HL-60 (cell line): Measurements from ENCODE around the gene NBPF1.
"Not testable (repeated sequence)": the region's sequence is repeated elsewhere in the genome, so short reads cannot be mapped to it uniquely, and the experiment has no call there.

Experiments
- DNase-seq, 2 experiments: peaks; one replicate each; pipeline ENCODE4 v3.0.0-alpha.2; 2010 to 2020; ENCODE audit warnings: low read depth in 1 of 2, low spot score in 1 of 2
- H3K27ac ChIP-seq: fragments of 250-450 bp; sonication (Bioruptor Pico); replicated peaks from 2 replicates; pipeline ENCODE4 v1.5.1; 2020; ENCODE audit warnings: mild to moderate bottlenecking, moderate library complexity
- H3K27me3 ChIP-seq: fragments of 250-450 bp; sonication (Bioruptor Pico); 2 replicates; pipeline ENCODE4 v1.5.1; 2021; ENCODE audit warnings: mild to moderate bottlenecking, moderate library complexity; ENCODE audit not compliant: insufficient read depth, poor library complexity, severe bottlenecking
- H3K4me3 ChIP-seq: replicated peaks from 2 replicates; pipeline ENCODE4 v1.5.1; 2011; ENCODE audit warnings: mild to moderate bottlenecking, control low read depth, low read length; ENCODE audit not compliant: insufficient read depth
- GABPA ChIP-seq: IDR thresholded peaks from 2 replicates; pipeline ENCODE4 v1.6.1; 2012; ENCODE audit warnings: low read depth
- POLR2AphosphoS5 ChIP-seq: IDR thresholded peaks from 2 replicates; pipeline ENCODE4 v1.6.1; 2012; ENCODE audit warnings: low read depth
- SPI1 ChIP-seq: IDR thresholded peaks from 2 replicates; pipeline ENCODE4 v1.6.1; 2012; ENCODE audit warnings: low read depth, mild to moderate bottlenecking, borderline replicate concordance
- TF ChIP-seq, protein P1 (sequence below): IDR thresholded peaks from one replicate; pipeline ENCODE4 v1.5.1; 2011; ENCODE audit warnings: low read length, control low read depth, inconsistent platforms; ENCODE audit not compliant: insufficient read depth
- TF ChIP-seq, protein P2 (sequence below): IDR thresholded peaks from 2 replicates; pipeline ENCODE4 v1.6.1; 2012; ENCODE audit warnings: low read depth; ENCODE audit not compliant: insufficient replicate concordance

The NBPF1 gene

DNA sequence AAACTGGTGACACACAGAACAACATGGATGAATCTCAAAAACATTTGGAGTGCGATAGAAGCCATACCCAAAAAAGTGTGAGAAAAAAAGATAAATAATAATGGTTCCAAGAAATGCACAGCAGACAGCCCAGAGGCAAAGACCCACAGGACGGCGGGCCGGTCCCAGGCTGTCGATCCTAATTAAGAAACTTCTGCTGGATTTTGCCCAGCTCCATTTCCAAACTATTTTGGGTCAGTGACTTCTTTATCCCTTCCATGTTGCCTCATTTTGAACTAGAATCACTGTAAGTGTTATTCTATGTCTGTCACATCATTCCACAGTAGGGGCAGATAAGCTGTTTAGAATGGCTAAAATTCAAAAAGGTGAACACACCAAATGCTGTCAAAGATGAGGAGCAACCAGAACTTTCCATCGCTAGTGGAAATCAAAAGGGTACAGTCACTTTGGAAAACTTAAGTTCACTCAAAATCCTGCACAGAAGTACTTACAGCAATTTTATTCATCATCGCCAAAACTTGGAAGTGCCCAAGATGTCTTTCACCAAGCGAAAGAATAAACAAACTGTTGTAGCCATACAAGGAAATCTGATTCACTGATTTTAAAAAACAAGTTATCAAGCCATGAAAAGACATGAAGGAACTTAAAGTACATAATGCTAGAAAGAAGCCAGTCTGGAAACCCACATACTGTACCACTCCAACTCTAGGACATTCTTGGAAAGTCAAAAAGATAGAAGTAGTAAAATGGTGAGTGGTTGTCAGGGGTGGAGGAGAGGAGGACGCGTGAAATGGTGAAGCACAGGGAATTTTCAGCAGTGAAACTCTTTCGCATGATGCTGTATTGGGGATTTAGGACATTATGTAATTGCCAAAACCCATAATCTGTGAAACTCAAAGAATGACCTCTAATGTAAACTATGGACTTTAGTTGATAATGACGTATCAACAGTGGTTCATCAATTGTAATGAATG, 7.5 kb downstream of the NBPF1 start:
- DNase-seq: no peak
- Histone ChIP-seq H3K4me3 (no peak overlapping the region), H3K27me3 (peaks cover 2% of the 10 kb centered on the region), H3K27ac (no peak overlapping the region)
- no peak for TF ChIP-seq POLR2AphosphoS5
- TF ChIP-seq GABPA: no peak
- TF ChIP-seq, protein P1, sequence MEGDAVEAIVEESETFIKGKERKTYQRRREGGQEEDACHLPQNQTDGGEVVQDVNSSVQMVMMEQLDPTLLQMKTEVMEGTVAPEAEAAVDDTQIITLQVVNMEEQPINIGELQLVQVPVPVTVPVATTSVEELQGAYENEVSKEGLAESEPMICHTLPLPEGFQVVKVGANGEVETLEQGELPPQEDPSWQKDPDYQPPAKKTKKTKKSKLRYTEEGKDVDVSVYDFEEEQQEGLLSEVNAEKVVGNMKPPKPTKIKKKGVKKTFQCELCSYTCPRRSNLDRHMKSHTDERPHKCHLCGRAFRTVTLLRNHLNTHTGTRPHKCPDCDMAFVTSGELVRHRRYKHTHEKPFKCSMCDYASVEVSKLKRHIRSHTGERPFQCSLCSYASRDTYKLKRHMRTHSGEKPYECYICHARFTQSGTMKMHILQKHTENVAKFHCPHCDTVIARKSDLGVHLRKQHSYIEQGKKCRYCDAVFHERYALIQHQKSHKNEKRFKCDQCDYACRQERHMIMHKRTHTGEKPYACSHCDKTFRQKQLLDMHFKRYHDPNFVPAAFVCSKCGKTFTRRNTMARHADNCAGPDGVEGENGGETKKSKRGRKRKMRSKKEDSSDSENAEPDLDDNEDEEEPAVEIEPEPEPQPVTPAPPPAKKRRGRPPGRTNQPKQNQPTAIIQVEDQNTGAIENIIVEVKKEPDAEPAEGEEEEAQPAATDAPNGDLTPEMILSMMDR: no peak
- TF ChIP-seq SPI1: no peak
- TF ChIP-seq, protein P2, sequence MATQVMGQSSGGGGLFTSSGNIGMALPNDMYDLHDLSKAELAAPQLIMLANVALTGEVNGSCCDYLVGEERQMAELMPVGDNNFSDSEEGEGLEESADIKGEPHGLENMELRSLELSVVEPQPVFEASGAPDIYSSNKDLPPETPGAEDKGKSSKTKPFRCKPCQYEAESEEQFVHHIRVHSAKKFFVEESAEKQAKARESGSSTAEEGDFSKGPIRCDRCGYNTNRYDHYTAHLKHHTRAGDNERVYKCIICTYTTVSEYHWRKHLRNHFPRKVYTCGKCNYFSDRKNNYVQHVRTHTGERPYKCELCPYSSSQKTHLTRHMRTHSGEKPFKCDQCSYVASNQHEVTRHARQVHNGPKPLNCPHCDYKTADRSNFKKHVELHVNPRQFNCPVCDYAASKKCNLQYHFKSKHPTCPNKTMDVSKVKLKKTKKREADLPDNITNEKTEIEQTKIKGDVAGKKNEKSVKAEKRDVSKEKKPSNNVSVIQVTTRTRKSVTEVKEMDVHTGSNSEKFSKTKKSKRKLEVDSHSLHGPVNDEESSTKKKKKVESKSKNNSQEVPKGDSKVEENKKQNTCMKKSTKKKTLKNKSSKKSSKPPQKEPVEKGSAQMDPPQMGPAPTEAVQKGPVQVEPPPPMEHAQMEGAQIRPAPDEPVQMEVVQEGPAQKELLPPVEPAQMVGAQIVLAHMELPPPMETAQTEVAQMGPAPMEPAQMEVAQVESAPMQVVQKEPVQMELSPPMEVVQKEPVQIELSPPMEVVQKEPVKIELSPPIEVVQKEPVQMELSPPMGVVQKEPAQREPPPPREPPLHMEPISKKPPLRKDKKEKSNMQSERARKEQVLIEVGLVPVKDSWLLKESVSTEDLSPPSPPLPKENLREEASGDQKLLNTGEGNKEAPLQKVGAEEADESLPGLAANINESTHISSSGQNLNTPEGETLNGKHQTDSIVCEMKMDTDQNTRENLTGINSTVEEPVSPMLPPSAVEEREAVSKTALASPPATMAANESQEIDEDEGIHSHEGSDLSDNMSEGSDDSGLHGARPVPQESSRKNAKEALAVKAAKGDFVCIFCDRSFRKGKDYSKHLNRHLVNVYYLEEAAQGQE: no peak

DNA sequence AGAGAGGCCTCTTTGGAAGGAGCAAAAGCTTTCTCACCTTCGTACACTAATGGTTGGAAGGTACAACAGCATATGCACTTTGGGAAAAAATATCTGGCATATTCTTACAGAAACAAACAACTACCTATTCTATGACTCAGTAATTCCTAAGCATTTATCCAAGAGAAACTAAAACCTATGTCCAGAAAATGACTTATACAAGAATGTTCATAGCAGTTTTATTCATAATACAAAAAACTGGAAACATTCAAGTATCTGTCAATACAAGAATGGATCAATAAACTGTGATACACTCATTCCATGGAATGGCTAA, 8.2 kb downstream of the NBPF1 start:
- H3K4me3 ChIP-seq: no peak overlapping the region
- TF ChIP-seq, protein P1: no peak
- TF ChIP-seq POLR2AphosphoS5: no peak
- no peak overlapping the region for H3K27ac ChIP-seq
- peaks cover 2% of the 10 kb centered on the region for H3K27me3 ChIP-seq
- DNase-seq: no peak

DNA sequence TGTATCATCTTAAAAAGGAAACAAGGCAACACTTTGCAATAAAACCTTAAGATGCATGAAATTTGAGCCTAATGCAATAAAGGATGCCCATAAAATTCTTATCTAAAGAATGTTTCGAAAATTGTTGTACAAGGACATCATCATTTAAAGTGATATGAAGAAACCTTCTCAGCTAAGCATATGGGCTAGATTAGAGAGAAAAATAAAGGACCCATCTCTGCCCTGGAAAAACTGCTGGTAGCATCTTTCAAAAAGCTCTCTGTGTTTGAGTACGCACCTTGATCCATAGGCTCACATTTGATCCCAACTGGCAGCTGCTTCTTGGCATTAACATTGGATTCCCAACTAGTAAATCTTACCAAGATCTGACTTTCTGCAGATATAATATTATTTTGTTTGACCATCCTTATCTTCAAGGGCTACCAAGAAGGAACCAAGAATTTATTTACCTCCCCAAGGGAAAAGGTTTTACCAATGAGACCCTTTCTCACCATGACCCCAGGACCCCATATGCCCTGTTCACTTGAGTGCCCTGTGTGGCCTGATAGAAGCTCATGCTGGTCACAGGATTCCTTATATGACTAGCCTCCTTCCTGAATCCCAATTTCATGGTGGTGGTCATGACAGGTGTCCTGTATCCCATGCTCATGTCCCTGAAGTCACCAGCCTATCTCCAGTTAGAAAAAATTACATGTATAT, 8.7 kb downstream of the NBPF1 start:
- H3K4me3 ChIP-seq, H3K27ac ChIP-seq: not testable (repeated sequence)

DNA sequence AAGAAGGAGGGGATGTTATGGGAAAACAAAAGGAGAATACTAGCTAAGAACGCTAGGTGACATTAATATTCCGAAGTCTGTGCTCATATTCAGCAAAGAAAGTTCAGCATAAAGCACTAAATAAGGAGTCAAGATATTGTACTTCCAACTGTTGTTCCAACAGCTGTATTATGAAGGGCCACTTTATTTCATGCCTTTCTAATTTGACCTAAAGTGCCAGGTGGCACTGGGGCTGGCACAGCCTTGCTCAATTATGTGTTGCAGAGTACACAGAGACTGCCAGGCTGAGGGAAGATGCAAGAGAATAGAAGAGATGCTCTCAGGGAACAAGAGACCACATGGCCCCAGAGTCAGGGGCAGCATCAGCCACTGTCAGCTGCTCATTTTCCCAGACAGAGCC, 9.7 kb downstream of the NBPF1 start:
- H3K27me3 ChIP-seq, H3K4me3 ChIP-seq, H3K27ac ChIP-seq, DNase-seq: not testable (repeated sequence)

More for the DNA sequence above, 8.7 kb downstream of the NBPF1 start:
- H3K27me3 ChIP-seq, DNase-seq: not testable (repeated sequence)

DNA sequence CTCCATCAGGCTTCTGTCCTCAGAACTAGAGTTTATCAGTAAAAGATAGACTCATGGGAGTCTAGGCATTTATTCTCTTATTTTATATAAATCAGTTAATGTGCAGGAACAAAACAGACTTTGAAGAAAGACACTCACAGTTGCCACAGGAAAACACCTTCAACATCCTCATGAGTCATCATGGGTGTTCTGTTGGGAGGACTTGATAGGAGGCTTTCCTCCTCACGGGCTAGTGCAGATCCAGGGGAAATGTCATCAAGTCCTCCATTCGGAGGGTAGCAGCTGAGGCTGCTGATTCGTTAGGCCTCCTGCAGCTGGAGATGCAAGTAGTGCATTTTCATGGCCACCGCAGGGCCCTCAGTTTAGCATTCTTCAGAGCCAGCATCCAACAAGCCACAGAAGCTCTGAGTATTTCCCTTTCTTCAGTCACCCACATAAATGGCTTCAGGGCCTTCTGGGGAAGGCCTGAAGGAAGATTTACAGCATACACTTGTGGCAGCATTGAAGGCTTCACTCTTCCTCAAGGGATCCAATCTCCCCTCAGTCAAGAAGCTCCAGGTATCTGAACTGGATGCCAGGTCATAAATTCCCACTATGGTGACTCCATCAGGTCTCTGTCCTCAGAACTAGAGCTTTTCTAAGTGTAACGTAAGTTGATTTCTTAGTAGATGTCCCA, 10.9 kb downstream of the NBPF1 start:
- H3K4me3 ChIP-seq, DNase-seq, H3K27ac ChIP-seq, H3K27me3 ChIP-seq: not testable (repeated sequence)

DNA sequence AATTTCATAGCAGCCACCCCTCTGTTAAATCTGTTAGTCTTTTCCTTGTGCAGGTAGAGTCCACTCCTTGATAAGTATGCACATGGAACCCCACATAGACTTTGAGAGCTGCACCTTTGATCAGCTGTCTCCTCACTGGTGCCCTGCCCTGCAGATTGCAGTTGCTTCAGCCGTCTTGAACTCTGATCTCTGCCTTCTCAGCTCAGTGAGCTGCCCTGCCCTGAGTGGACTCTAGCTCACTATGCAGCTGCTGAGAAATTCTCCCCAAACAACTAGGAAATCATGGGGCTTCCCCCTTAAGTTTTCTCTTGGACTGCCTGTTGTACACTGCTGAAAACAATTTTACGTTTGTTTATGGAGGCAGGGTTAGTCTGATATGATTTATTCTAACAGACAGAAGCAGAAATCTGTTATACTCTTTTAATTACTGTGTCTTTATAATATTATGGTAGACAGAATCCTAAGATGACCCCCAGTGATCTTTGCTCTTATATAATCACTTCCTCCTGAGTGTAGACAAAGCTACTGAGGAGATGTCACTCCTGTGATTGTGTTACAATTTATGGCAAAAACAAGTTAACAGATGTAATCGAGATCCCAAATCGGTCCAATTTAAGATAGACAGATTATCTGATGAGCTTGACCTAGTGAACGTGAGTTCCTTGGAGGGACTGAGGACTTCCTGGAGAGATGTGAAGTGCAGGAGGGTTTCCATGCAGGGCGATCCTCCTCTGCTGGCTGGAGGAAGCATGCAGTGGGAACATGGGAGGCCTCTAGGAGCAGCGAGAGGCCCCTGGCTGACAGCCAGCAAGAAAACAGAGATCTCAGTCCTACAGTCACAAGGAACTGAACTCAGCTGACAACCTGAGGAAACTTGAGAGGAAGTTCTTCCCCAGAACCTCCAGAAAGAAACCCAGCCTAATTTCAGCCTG, 12.2 kb downstream of the NBPF1 start:
- H3K27ac ChIP-seq, DNase-seq, H3K27me3 ChIP-seq, H3K4me3 ChIP-seq: not testable (repeated sequence)

DNA sequence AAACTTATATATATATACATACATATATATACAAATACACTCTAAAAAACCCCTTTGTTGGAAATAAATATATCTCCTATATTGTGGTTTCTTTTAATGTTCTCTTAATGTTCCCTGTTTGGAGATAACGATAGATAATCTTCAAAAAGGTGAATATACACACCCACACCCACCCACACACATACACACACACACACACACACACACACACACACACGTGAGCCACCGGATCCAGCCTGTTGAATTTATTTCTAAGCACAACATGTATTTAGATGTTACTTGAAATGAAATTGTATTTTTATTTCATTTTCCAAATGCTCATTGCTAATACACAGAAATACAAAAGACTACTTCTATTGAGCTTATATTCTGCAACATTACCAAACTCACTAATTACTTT, 14.0 kb downstream of the NBPF1 start:
- DNase-seq, H3K4me3 ChIP-seq, H3K27ac ChIP-seq, H3K27me3 ChIP-seq: not testable (repeated sequence)

DNA sequence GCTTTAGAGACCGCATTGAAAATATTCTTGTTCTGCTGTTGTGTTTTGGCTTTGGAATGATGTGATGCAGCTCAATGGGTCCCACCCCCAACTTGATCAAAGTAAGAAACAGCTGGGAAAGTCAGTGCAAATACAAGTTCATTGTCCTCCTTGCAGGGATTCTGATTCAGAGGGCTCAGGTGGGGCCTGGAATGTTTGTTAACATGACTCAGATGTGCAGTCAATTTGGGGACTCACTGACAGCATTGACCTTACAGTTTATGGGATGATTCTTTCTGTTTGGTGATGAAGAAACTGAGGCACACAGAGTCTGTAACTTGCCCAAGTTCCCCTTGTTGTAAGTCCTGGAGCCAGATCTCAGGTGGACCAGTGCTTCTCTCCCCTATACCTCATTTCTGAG, 18.1 kb downstream of the NBPF1 start:
- DNase-seq, H3K27ac ChIP-seq, H3K4me3 ChIP-seq, H3K27me3 ChIP-seq: not testable (repeated sequence)

DNA sequence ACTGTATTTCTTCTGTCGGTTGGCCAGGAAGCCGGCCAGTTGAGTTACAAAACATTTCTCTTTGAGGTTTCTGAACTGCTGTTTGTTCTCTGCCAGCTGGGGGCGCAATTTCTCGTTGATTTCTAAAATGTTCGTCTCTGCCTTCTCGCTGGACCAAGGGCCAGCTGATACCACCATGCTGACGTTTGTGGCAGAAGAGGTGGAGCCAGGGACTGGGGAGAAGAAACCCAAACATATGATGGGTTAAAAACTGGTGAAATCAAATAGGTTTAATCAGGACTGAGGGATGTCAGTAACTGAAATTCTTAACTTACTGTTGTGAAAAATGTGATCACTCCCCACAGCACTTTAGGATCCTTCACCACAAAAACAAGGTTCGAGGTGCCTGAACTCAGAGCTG, 21.5 kb downstream of the NBPF1 start:
- H3K4me3 ChIP-seq, H3K27ac ChIP-seq, DNase-seq, H3K27me3 ChIP-seq: not testable (repeated sequence)
